Thyroid gland (tissue), 4 donors: ENCODE data around the gene TMCC3.

ENCODE experiments used
- POLR2A ChIP-seq, 2 donors: fragments of 450-650 bp; IDR thresholded peaks; one replicate each; pipeline ENCODE4 v1.6.1; 2017; ENCODE audit warnings: antibody characterized with exemption in 2 of 2, mild to moderate bottlenecking in 2 of 2, moderate library complexity in 1 of 2
- TF ChIP-seq, protein P1 (sequence below), 6 experiments: fragments of 200-600 bp in 3 of 6; fragments of 450-650 bp in 3 of 6; sonication (generic) in 3 of 6; IDR thresholded peaks; one replicate each; pipeline ENCODE4 v1.5.1; 2016 to 2019; ENCODE audit warnings: antibody characterized with exemption in 6 of 6, mild to moderate bottlenecking in 2 of 6, inconsistent platforms in 1 of 6, moderate library complexity in 1 of 6

GRCh38 chr12:94593822-94594442, 56.4 kb downstream of the TMCC3 start:
- TF ChIP-seq, protein P1, sequence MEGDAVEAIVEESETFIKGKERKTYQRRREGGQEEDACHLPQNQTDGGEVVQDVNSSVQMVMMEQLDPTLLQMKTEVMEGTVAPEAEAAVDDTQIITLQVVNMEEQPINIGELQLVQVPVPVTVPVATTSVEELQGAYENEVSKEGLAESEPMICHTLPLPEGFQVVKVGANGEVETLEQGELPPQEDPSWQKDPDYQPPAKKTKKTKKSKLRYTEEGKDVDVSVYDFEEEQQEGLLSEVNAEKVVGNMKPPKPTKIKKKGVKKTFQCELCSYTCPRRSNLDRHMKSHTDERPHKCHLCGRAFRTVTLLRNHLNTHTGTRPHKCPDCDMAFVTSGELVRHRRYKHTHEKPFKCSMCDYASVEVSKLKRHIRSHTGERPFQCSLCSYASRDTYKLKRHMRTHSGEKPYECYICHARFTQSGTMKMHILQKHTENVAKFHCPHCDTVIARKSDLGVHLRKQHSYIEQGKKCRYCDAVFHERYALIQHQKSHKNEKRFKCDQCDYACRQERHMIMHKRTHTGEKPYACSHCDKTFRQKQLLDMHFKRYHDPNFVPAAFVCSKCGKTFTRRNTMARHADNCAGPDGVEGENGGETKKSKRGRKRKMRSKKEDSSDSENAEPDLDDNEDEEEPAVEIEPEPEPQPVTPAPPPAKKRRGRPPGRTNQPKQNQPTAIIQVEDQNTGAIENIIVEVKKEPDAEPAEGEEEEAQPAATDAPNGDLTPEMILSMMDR (IDR thresholded peaks at IDR 0.05): no peak
- TF ChIP-seq POLR2A (IDR thresholded peaks at IDR 0.05): no peak
